GM18508 (cell line): ENCODE results near the gene FAM53B.
"Not testable (repeated sequence)": the region's sequence is repeated elsewhere in the genome, so short reads cannot be mapped to it uniquely, and the experiment has no call there.

ENCODE experiments used
- ATAC-seq: cut with Tn5 transposase; IDR thresholded peaks from one replicate; pipeline ENCODE4 v1.9.1; 2021; ENCODE audit warnings: moderate number of reproducible peaks; ENCODE audit not compliant: insufficient read depth, unreplicated experiment

The FAM53B gene, protein sequence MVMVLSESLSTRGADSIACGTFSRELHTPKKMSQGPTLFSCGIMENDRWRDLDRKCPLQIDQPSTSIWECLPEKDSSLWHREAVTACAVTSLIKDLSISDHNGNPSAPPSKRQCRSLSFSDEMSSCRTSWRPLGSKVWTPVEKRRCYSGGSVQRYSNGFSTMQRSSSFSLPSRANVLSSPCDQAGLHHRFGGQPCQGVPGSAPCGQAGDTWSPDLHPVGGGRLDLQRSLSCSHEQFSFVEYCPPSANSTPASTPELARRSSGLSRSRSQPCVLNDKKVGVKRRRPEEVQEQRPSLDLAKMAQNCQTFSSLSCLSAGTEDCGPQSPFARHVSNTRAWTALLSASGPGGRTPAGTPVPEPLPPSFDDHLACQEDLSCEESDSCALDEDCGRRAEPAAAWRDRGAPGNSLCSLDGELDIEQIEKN

DNA sequence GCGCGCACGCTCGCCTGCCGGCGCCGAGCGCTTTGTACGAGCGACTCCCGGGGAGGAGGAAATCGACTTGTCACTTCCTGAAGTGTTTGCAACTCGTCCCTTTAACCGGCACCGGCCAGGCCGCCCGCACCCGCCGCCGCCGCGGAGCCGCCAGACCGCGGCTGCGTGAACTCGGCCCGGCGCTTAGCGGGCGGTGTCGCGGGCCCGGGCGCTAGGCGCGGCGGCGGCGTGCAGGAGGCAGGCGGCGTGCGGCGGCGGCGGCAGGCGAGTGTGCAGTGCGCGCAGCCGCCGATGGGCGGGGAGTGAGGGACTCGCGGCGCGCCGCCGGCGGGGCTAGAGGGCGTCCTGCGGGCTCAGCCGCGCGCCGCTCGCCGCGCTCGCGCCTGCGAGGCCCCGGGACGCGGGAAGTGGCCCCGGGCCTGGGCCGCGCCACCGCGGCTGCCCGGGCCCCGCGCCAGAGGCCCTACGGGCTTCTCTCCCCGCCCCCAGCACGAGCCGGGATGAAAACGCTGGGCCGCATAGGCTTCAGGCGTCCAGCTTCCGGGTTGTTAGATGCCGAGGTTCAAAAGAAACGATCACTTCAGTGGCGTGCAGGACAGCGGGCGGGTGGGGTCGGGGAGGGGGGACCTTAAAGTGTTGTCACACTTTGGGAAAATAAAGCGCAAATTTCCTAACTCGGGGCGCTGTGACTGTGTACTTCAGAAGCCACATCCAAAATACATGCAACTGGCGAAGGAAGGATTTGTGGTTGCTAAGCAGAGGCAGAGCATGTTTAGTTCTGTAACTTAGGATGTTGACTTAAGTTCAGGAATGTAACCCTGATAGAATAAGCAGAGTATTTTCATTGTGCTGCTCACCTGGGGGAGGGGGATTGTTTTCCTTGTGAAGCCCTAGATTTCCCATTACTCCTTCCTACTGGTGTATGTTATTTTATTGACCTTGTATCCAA, at the start of gene FAM53B:
Gene FAM53B (minus strand): TSS at position 277 of the 949 bp plus-strand sequence. CDS start 37,665 bp downstream, outside the sequence.
- no peak for ATAC-seq

DNA sequence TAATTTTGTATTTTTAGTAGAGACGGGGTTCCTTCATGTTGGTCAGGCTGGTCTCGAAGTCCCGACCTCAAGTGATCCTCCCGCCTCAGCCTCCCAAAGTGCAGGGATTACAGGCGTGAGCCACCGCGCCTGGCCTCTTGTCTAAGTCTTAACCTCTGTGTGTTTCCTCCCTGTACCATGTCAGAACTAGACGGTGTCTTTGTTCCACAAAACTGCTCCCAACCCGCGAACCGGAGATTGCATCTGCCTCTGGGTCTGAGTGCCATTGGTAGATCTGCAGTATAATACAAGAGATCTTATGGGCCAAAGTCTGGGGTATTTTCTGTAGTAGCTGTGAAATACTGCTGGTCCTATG, 48.8 kb upstream of the FAM53B start:
- no peak for ATAC-seq

- ATAC-seq = peak; percentile 50
These were observed 47.6 kb upstream of the FAM53B start, which contains the start of gene EEF1AKMT2 for GRCh38 chr10:124791547-124792348. Gene EEF1AKMT2, minus strand, starts transcription at chr10:124791887. Its CDS starts 54 bp downstream, at chr10:124791833.

- not testable (repeated sequence) for ATAC-seq
These were observed 38.7 kb upstream of the FAM53B start for GRCh38 chr10:124782900-124783299.

DNA sequence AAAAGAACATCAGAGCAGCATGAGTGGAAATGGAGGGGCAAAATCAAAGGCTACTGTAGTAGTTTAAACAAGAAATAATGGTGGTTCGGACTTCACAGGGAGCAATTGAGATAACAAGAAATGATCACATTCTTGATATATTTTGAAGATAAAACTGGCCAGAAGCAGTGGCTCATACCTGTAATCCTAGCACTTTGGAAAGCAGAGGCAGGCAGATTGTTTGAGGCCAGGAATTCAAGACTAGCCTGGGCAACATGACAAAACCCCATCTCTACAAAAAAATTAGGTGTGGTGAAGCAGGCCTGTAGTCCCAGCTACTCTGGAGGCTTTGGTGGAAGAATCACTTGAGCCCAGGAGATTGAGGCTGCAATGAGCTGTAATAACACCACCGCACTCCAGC, 24.6 kb upstream of the FAM53B start:
- ATAC-seq = no peak

GRCh38 chr10:124765256-124765655, 21.1 kb upstream of the FAM53B start:
- ATAC-seq = no peak

- ATAC-seq = no peak
These were observed 19.1 kb upstream of the FAM53B start for GRCh38 chr10:124763267-124763666.

DNA sequence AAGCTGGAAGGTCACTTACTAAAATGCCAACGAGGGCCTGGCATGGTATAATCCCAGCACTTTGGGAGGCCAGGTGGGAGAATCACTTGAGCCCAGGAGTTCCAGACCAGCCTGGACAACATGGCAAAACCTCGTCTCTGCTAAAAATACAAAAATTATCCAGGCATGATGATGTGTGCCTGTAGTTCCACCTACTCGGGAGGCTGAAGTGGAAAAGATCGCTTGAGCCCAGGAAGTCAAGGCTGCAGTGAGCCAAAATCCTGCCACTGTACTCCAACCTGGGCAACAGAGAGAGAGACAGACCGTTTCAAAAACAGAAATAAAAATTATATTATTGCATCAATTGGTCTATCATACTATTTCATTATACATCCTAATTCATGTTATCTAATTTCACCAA, 18.1 kb upstream of the FAM53B start:
- no peak for ATAC-seq

- no peak for ATAC-seq
These were observed 12.2 kb upstream of the FAM53B start for GRCh38 chr10:124756156-124756903.

- ATAC-seq = no peak
These were observed 11.4 kb upstream of the FAM53B start for GRCh38 chr10:124755581-124755980.

- ATAC-seq = no peak
These were observed 10.0 kb upstream of the FAM53B start for GRCh38 chr10:124754227-124754626.

DNA sequence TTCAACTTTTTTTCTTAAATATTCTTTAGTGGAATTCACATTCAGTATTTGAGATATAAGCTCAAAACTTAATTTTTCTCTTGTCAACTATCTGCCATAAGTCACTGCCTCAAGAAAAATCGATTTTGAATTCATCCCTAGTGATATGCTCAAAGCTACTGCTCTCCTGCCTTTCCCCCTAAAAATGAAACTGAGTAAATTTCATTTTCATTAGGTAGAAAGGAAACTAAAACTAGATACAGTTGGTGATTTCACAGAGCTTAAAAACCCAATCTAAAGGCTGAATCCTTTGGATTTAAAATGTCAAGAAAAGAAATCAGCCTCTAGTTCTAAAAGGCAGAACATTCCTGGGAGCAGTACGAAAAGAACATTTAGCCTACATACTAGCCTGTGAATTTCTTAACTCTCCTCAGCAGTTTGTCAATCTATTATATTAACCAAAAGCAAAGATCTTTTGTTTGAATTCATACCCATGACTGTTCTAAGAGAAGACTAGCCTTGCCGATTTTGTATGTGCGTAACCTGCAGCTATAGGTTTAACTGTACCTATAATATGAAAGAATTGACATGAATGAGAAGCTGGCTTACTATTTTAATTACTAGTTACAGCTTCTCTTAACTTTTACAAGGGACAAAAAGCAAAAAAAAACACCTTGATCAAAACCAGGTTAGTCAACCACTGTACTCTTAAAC, 4.9 kb upstream of the FAM53B start:
- no peak for ATAC-seq

- no peak for ATAC-seq
These were observed 4.0 kb upstream of the FAM53B start for GRCh38 chr10:124748166-124748565.

DNA sequence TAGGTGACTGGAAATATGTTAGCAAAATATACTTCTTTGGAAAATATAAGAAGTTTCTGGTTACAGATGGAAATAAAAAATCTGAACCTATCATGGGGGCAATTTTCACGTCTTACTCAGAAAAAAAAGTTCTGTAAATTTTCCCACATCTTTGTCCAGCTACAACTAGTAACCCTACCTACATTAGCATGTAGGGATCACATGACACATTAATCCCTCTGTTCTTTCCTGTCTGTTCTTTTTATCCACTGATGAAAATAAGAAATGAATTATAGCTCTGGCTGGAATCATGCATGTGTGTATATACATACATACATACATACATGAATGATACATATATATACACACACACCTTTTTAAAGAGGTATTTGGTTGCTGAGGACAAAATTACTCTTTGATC, 3.6 kb upstream of the FAM53B start:
- ATAC-seq = no peak

GRCh38 chr10:124746992-124747391, 2.8 kb upstream of the FAM53B start:
- ATAC-seq = no peak

GRCh38 chr10:124746447-124746846, 2.3 kb upstream of the FAM53B start:
- ATAC-seq = not testable (repeated sequence)

- ATAC-seq = no peak
These were observed 1.5 kb upstream of the FAM53B start for GRCh38 chr10:124745673-124746072.

GRCh38 chr10:124745252-124745651, 1.1 kb upstream of the FAM53B start:
- ATAC-seq = no peak
